NCI-H1930 (cell line): ENCODE results near the gene DTX3.

Experiments
- DNase-seq, 2 experiments: peaks; one replicate each; lab custom pipeline; 2025; lab: John Stamatoyannopoulos, UW

The DTX3 gene

DNA sequence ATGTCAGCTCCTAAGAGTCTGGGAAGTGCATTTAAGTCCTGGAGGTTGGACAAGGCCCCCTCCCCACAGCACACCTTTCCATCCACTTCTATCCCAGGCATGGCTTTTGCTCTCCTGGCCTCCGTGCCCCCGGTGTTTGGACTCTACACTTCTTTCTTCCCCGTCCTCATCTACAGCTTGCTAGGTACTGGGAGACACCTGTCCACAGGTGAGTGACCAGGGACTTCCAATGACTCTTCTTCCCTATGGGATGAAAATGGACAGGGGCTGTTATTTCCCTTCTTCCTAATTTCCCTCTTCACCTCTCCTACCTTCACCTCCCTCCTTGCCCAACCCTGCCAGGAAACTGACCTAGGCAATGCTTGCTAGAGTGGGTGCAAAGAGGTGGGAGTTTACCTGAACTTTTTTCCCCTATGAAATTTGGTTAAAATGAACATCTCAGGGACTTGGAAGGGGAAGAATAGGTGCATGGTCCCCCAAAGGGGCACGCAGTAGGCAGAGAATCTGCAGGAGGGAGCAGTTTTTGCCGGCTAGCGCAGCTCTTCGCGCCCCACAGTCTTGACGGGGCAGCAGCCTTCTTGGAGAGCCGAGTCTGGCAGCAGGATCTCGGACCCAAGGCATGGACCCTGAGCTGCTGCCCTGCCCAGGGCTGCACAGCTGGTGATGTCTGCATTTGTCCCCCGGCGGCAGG is 15.8 kb downstream of the DTX3 start:
- no peak for DNase-seq

DNA sequence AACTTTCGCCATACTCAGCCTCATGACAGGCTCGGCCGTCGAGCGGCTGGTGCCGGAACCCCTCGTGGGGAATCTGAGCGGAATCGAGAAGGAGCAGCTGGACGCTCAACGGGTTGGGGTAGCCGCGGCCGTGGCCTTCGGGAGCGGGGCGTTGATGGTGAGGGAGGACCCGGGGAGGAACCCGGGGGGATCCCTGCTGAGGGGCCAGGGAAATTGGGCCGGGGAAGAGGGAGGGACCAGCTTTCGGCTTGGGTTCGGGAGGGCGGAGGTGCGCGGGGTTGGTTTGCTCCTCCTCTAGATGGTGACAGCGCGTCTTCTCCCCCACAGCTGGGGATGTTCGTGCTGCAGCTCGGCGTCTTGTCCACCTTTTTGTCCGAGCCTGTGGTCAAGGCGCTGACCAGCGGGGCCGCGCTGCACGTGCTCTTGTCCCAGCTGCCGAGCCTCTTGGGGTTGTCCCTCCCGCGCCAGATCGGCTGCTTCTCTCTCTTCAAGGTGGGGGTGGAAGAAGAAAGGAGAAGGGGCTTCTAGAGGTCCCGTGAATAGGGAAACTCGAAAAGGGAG is 16.4 kb downstream of the DTX3 start:
- no peak for DNase-seq

GRCh38 chr12:57621497-57622292 is 17.1 kb downstream of the DTX3 start:
- peak in 1 of 2 experiments; percentile 57 for DNase-seq

GRCh38 chr12:57622293-57623245 is 17.9 kb downstream of the DTX3 start:
- DNase-seq = no peak

GRCh38 chr12:57623385-57623784 is 18.8 kb downstream of the DTX3 start:
- no peak for DNase-seq

DNA sequence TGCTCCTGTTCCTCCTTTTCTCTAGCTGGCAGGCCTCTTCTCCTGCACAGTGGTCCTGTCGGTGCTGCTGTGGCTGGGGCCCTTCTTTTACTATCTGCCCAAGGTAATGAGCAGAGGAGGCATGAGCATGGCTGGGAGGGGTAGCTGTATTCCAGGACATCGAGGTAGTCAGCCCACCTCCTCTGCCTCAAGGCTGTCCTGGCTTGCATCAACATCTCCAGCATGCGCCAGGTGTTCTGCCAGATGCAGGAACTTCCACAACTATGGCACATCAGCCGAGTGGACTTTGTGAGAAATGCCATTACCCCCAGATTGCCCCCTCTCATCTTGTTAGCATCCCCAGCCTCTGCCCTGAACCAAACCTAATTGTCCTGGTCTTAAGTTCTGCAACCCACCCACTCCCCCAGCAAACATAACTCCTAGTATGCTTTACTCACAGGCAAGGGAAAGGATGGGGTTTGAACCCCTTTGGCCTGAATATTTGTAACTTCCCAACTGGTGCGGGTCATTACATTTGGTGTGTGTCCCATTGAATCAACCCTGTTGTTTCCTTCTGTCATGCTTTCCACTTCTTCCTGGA is 19.3 kb downstream of the DTX3 start:
- DNase-seq = no peak

DNA sequence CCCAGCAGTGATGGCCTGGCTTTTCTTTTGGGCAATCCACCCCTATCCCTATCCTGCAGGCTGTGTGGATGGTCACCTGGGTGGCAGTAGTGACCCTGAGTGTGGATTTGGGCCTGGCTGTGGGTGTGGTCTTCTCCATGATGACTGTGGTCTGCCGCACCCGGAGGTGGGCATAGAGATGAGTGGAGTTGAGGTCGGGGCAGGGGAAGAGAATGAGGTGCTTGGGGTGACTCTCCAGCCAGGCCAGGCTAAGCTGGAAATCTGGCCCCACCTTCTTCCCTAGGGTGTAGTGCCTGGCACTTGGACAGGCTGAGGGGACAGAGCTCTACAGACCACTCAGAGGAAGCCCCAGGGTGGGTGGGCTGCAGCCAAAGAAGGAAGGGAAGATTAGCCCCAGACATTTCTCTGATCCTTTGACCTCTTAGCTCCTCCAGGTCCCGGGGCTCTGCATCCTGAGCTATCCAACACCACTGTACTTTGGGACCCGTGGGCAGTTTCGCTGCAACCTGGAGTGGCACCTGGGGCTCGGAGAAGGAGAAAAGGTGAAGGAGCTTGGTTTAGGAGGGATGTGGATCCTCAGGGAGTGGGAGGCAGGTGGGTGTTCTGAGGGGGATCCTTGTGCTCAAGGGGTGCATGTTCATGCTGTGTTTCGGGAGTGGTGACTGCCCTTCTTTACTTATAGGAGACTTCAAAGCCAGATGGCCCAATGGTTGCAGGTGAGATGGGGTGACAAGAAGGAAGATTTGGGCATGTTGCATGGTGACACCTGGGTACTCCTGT is 20.0 kb downstream of the DTX3 start:
- DNase-seq = no peak

GRCh38 chr12:57625261-57626032 is 20.8 kb downstream of the DTX3 start:
- no peak for DNase-seq

DNA sequence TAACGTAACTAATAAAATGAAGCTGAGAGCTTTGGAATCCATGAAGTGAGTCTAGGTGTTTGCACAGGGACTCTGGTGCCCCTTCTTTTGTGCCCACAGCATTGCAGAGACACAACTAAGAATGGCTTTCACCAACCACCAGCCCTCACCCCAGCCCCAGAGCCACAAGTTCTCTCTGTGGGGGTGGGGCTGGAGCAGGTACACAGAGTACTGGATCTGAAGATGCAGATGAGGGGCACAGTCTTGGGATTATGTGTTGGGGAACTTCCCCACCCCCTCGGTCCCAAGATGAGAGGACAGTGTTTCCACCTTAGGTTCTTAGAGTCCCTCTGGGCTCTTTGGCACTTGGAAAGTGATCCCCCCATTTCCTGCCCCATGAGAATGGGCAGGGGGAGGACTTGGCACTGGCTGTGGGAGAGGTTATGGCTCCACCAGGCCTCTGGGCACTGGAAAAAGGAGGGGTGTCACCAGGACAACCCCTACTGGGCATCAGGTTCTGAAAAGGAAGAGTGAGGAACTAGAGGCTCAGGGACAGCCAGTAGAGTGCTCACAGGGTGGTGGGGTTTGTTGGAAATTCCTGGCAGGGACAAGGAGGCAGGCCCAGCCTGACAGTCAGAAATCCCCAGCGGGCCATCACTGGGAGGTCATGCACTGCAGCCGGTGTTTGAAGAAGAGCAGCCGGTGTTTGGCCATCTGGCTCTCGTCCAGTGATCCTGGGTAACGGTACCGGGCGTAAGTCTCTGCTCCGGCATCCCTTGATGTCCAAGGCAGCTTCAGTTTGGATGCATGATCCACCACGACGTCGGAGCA is 21.7 kb downstream of the DTX3 start:
- DNase-seq = no peak

DNA sequence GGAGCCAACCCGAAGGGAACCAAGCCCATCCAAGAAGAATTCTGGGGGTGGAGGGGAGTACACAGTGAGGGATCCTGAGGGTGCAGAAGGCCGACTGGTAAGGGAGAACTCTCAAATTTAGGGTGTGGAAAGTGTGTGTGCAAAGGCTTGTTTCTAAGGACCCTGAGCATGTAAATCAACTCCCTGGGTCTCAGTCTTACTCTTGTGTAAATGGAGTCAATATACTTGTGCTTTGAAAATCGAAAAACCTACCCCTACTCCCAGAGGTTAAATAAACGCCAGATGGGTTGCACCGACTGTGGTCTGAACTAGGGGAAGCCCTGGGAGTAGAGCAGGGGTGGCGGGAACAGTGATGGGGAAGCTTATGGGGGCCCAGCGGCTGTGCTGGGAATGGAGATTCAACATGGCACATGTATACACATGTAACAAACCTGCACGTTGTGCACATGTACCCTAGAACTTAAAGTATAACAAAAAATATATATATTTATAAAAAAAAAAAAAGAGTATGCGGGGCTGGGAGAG is 22.4 kb downstream of the DTX3 start:
- DNase-seq = no peak

GRCh38 chr12:57627501-57628279 is 23.1 kb downstream of the DTX3 start:
- no peak for DNase-seq

DNA sequence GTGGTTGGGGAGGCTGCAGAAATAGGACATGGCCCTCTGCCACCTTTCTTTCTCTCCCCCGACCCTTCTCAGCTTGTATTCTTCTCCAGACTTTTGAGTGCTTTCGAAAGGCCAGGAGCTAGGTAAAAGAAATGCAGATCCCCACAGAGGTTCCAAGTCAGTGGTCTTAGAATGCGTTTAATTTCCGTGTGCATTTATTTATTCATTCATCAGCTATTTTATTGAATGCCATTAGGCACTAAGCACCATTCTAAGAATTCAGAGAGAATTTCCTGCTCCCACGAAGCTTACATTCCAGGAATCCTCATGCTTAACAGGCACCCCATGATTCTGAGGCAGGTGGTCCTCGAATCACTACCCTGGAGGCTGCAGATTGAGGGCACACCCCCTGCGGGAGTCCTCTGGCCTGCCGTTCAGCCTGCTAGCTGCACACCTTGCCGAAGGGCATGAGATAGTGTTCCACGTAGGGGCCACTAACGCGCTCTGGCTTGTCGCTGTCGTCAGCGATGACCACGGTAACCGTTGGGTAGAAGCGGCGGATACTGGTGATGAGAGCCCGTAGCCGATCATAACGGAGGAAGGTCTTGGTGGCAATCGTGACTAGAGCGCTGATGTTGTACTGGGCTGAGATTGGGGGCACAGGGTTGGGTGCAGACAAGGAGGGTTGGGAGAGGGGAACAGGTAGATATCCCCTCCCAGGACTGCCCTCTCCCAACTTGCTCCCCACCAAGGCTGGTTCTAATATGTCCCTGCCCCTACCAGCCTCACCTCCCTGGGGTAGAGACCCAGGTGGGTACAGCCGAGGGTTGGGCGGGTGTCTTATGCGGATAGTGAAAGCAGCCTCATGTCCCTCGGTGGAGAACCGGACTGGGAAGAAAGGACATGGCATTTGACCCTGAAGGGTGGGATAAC is 23.9 kb downstream of the DTX3 start:
- no peak for DNase-seq

DNA sequence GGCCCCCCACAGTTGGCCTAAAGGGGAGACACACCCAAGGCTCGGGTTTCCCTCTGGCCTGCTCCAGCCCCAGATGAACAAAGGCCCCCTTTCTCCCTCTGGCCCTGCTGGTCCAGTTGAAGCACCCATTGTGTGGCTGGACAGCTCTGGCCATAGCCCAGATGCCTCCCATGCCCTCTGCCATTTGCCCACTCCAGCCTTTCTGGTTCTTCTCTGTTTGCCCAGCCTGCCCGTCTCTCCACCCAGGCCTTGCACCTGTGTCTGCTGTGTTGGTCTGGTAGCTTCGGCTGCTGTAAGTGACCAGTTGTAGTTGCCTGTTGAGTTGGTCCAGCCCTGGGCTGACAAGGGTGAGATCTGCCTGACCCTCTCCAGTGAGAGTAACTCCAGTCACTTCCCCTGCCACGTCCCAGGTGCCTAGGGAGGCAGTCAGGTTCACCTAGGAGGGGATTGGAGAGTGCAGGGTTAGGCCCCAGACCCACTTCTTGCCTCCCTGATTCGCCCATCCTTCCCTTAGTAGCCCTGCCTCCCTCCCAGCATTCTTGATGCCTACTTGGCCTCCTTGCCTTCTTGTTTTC is 25.4 kb downstream of the DTX3 start:
- DNase-seq = no peak

- DNase-seq = no peak
These were observed 26.3 kb downstream of the DTX3 start for GRCh38 chr12:57630891-57631433.

DNA sequence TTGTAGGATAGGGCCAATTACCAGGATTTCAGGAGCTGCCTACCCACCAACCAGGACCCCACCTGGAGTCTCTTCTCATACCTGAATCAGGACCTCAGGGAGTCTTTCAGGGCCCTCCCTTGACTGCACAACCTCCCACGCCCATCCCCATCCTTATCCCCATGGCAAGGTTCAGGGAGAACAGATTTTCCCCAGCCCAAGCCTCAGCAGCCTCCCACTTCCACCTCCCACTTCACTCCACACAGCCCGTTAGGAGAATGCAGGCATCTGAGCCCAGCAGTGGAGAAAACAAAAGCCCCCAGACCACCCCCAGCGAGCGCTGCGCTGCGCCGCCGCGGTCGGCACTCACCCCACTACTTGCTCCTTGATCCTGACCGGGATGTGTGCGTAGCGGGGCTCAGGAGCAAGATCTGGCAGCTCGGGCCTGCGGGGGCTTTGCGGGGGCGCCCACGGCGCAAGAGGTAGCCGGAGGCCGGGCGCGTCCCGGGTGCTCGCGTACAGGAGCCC is 27.0 kb downstream of the DTX3 start:
- DNase-seq = no peak
